Upper lobe of right lung (tissue), 1 donor: ENCODE data around the gene PODXL2. TPM values are rescaled to one million over a fixed set of nuclear protein-coding genes. Genes with fewer than 3 reads are reported as not detected.
"Not testable (repeated sequence)": the region's sequence is repeated elsewhere in the genome, so short reads cannot be mapped to it uniquely, and the experiment has no call there.

Experiments used
- ATAC-seq: fragments of 200-7000 bp; cut with Tn5 transposase; one replicate; pipeline ENCODE4 v1.9.1; 2020; ENCODE audit warnings: mild to moderate bottlenecking, moderate library complexity
- DNase-seq: peaks from one replicate; pipeline ENCODE4 v3.0.0-alpha.2; 2020
- H3K27ac ChIP-seq: fragments of 200-600 bp; one replicate; pipeline ENCODE4 v1.8.0; 2022
- H3K27me3 ChIP-seq: fragments of 200-600 bp; one replicate; pipeline ENCODE4 v1.8.0; 2022; ENCODE audit warnings: mild to moderate bottlenecking
- H3K36me3 ChIP-seq: fragments of 200-600 bp; one replicate; pipeline ENCODE4 v1.8.0; 2022
- H3K4me1 ChIP-seq: fragments of 200-600 bp; one replicate; pipeline ENCODE4 v1.8.0; 2022
- H3K4me3 ChIP-seq: fragments of 200-600 bp; one replicate; pipeline ENCODE4 v1.8.0; 2022; ENCODE audit warnings: mild to moderate bottlenecking
- H3K9me3 ChIP-seq: fragments of 200-600 bp; one replicate; pipeline ENCODE4 v1.8.0; 2022
- CTCF ChIP-seq: fragments of 200-600 bp; IDR thresholded peaks from one replicate; pipeline ENCODE4 v1.8.0; 2022; ENCODE audit warnings: antibody characterized with exemption
- intact Hi-C: fragments of 100-400 bp; cut with DNase I; formaldehyde crosslinking; loops from one replicate; pipeline ENCODE4 v1.11.0; 2022
- total RNA-seq: library from RNA; stranded (reverse); fragmentation: NEBNext Ultra II Directional; extraction: Animal tissue kit (Norgen Biotek cat#: 25700); gene quantifications from one replicate; pipeline ENCODE4 v1.2.1, GENCODE V29; 2021
- donor health status: DM: no; HTN: yes; CAD: no; lungs with severe emphysema.

PODXL2 gene
- total RNA-seq, 1 donor from 2014 or later: 3.7 TPM

- peaks cover 60% of the 10 kb centered on the region for H3K4me1 ChIP-seq
- H3K4me3 ChIP-seq: no peak overlapping the region
- H3K27ac ChIP-seq: peak overlapping the region; percentile 84
- intact Hi-C loops: no loop called here
- H3K36me3 ChIP-seq: peaks cover 2% of the 10 kb centered on the region
- no peak for TF ChIP-seq CTCF
- H3K9me3 ChIP-seq: no peaks in the 10 kb centered on the region
- no peaks in the 10 kb centered on the region for H3K27me3 ChIP-seq
- no peak for ATAC-seq
- peak; percentile 42 for DNase-seq
These were observed 69.9 kb downstream of the PODXL2 start for GRCh38 chr3:127698691-127699415.

- Histone ChIP-seq H3K36me3 (no peaks in the 10 kb centered on the region), H3K27me3 (no peaks in the 10 kb centered on the region), H3K4me3 (no peak overlapping the region), H3K9me3 (no peaks in the 10 kb centered on the region), H3K4me1 (peaks cover 60% of the 10 kb centered on the region), H3K27ac (peak overlapping the region; percentile 84)
- intact Hi-C loops: no loop called here
- DNase-seq (peak; percentile 30), ATAC-seq (peak; percentile 7)
- no peak for TF ChIP-seq CTCF
These were observed 70.7 kb downstream of the PODXL2 start for GRCh38 chr3:127699416-127700300.

- peak overlapping the region; percentile 84 for H3K27ac ChIP-seq
- H3K9me3 ChIP-seq: no peaks in the 10 kb centered on the region
- peaks cover 60% of the 10 kb centered on the region for H3K4me1 ChIP-seq
These were observed 71.4 kb downstream of the PODXL2 start for GRCh38 chr3:127700406-127700805.

GRCh38 chr3:127701280-127701911 lies 72.4 kb downstream of the PODXL2 start:
- Histone ChIP-seq H3K27ac (peak overlapping the region; percentile 19), H3K27me3 (no peaks in the 10 kb centered on the region), H3K36me3 (no peaks in the 10 kb centered on the region), H3K9me3 (no peaks in the 10 kb centered on the region), H3K4me3 (no peak overlapping the region), H3K4me1 (peaks cover 57% of the 10 kb centered on the region)
- no peak for TF ChIP-seq CTCF
- intact Hi-C loops: no loop called here
- no peak for ATAC-seq
- DNase-seq: peak; percentile 60

More at GRCh38 chr3:127700406-127700805, 71.4 kb downstream of the PODXL2 start:
- Histone ChIP-seq H3K4me3 (no peak overlapping the region), H3K36me3 (no peaks in the 10 kb centered on the region), H3K27me3 (no peaks in the 10 kb centered on the region)
- intact Hi-C loops: no loop called here
- DNase-seq (peak; percentile 48), ATAC-seq (no peak)
- TF ChIP-seq CTCF: no peak

GRCh38 chr3:127702151-127702578 lies 73.2 kb downstream of the PODXL2 start:
- DNase-seq: peak; percentile 59
- Histone ChIP-seq H3K27me3 (no peaks in the 10 kb centered on the region), H3K4me3 (no peak overlapping the region), H3K36me3 (no peaks in the 10 kb centered on the region), H3K9me3 (no peaks in the 10 kb centered on the region), H3K27ac (peak overlapping the region; percentile 19), H3K4me1 (peaks cover 50% of the 10 kb centered on the region)
- peak; percentile 4 for ATAC-seq
- no peak for TF ChIP-seq CTCF
- intact Hi-C loops: no loop called here

- H3K27ac ChIP-seq, DNase-seq, H3K27me3 ChIP-seq, H3K9me3 ChIP-seq, H3K4me3 ChIP-seq, ATAC-seq, intact Hi-C loops: not testable (repeated sequence)
- Histone ChIP-seq H3K36me3 (peaks cover 15% of the 10 kb centered on the region), H3K4me1 (peaks cover 24% of the 10 kb centered on the region)
These were observed 75.9 kb downstream of the PODXL2 start for GRCh38 chr3:127704840-127705239.
